SK-N-SH (cell line): Measurements from ENCODE around the gene MAPKAP1. TPM values are rescaled to one million over a fixed set of nuclear protein-coding genes. Genes with fewer than 3 reads are reported as not detected.
A peak's percentile ranks its signal among the peaks of the same experiment; 100 is the strongest.

Experiments
- CTCF ChIA-PET: fragments of 300-600, 350-600 bp; formaldehyde crosslinking; extraction: SDS; loops from one replicate; lab custom pipeline; 2021; lab: Yijun Ruan, JAX
- POLR2A ChIA-PET: fragments of 350-600 bp; sonication (Branson Sonifier 250); formaldehyde crosslinking; extraction: SDS; loops from one replicate; lab custom pipeline; 2020; ENCODE audit warnings: antibody characterized with exemption, inconsistent platforms; lab: Yijun Ruan, JAX
- DNase-seq: peaks from one replicate; pipeline ENCODE4 v3.0.0; 2012
- H2AFZ ChIP-seq: fragments of 200-600 bp; sonication (generic); 2 replicates; pipeline ENCODE4 v1.8.1; 2016; ENCODE audit warnings: antibody characterized with exemption, mild to moderate bottlenecking, low read depth
- H3F3A ChIP-seq: fragments of 200-600 bp; sonication (generic); replicated peaks from 2 replicates; pipeline ENCODE3; 2016; ENCODE audit warnings: antibody characterized with exemption, mild to moderate bottlenecking; ENCODE audit not compliant: insufficient read depth
- H3K27ac ChIP-seq, 2 experiments: fragments of 200-500 bp in 1 of 2; fragments of 200-600 bp in 1 of 2; sonication (Bioruptor generic) in 1 of 2; sonication (generic), shearing (Covaris generic) in 1 of 2; 2 replicates each; pipeline versions ENCODE4 v1.5.1 to v1.6.1; 2014 to 2016; ENCODE audit warnings: low read depth in 2 of 2, inconsistent platforms in 1 of 2, low read length in 1 of 2, mild to moderate bottlenecking in 1 of 2, mixed read lengths in 1 of 2
- H3K27me3 ChIP-seq: fragments of 200-600 bp; sonication (generic), shearing (Covaris generic); 2 replicates; pipeline ENCODE4 v1.6.1; 2016; ENCODE audit warnings: mixed run types; ENCODE audit not compliant: insufficient read depth
- H3K36me3 ChIP-seq, 2 experiments: fragments of 200-500 bp in 1 of 2; fragments of 200-600 bp in 1 of 2; sonication (Bioruptor generic) in 1 of 2; sonication (generic) in 1 of 2; replicated peaks in 1 of 2; 2 replicates each; pipeline versions ENCODE3 to v1.5.1; 2014 to 2016; ENCODE audit warnings: low read length in 1 of 2, mild to moderate bottlenecking in 1 of 2; ENCODE audit not compliant: insufficient read depth in 2 of 2, control insufficient read depth in 1 of 2
- H3K4me1 ChIP-seq, 2 experiments: fragments of 200-500 bp in 1 of 2; fragments of 200-600 bp in 1 of 2; sonication (Bioruptor generic) in 1 of 2; sonication (generic), shearing (Covaris generic) in 1 of 2; 2 replicates each; pipeline versions ENCODE4 v1.5.1 to v1.6.1; 2014 to 2016; ENCODE audit warnings: low read depth in 1 of 2, low read length in 1 of 2, mixed run types in 1 of 2; ENCODE audit not compliant: insufficient read depth in 2 of 2, control insufficient read depth in 1 of 2
- H3K4me2 ChIP-seq: fragments of 200-600 bp; sonication (generic), shearing (Covaris generic); 2 replicates; pipeline ENCODE4 v1.6.1; 2017; ENCODE audit warnings: mixed run types
- H3K4me3 ChIP-seq, 2 experiments: fragments of 200-500 bp in 1 of 2; fragments of 200-600 bp in 1 of 2; sonication (Bioruptor generic) in 1 of 2; sonication (generic), shearing (Covaris generic) in 1 of 2; 2 replicates each; pipeline versions ENCODE4 v1.5.1 to v1.8.1; 2014 to 2016; ENCODE audit warnings: low read depth in 2 of 2, inconsistent platforms in 1 of 2, low read length in 1 of 2, mild to moderate bottlenecking in 1 of 2, mixed read lengths in 1 of 2, moderate library complexity in 1 of 2
- H3K79me2 ChIP-seq: fragments of 200-600 bp; sonication (generic); 2 replicates; pipeline ENCODE4 v1.8.1; 2017; ENCODE audit warnings: mild to moderate bottlenecking; ENCODE audit not compliant: insufficient read depth
- H3K9ac ChIP-seq: fragments of 200-600 bp; sonication (generic); 2 replicates; pipeline ENCODE4 v1.6.1; 2017; ENCODE audit warnings: mixed run types
- H3K9me2 ChIP-seq: fragments of 200-600 bp; sonication (generic); 2 replicates; pipeline ENCODE4 v1.6.1; 2017; ENCODE audit warnings: mixed run types
- H3K9me3 ChIP-seq: fragments of 200-600 bp; sonication (generic); 2 replicates; pipeline ENCODE4 v1.6.1; 2017; ENCODE audit warnings: mixed run types, mild to moderate bottlenecking, moderate library complexity
- H4K20me1 ChIP-seq: fragments of 200-600 bp; sonication (generic); 2 replicates; pipeline ENCODE4 v1.6.1; 2017; ENCODE audit warnings: mild to moderate bottlenecking, mixed run types; ENCODE audit not compliant: insufficient read depth
- CHD2 ChIP-seq: fragments of 150-350 bp; IDR thresholded peaks from 2 replicates; pipeline ENCODE4 v1.6.1; 2018; ENCODE audit warnings: low read length; ENCODE audit not compliant: partially characterized antibody
- EP300 ChIP-seq, 2 experiments: IDR thresholded peaks; 2 replicates each; pipeline versions ENCODE4 v1.4.0 to v1.6.1; 2012; ENCODE audit warnings: borderline replicate concordance in 1 of 2, low read depth in 1 of 2, low read length in 1 of 2
- EZH2phosphoT487 ChIP-seq: fragments of 200-600 bp; sonication (generic); IDR thresholded peaks from 2 replicates; pipeline ENCODE4 v1.6.1; 2017; ENCODE audit warnings: low read depth, mixed run types, mild to moderate bottlenecking, antibody characterized with exemption, moderate library complexity, borderline replicate concordance
- FOSL2 ChIP-seq: IDR thresholded peaks from 2 replicates; pipeline ENCODE4 v1.4.0; 2012; ENCODE audit warnings: low read depth, mild to moderate bottlenecking, moderate library complexity, borderline replicate concordance
- FOXJ3 ChIP-seq: sonication (generic); formaldehyde crosslinking; IDR thresholded peaks from 2 replicates; pipeline ENCODE4 v1.5.1; 2020; ENCODE audit warnings: mild to moderate bottlenecking, missing genetic modification reagents
- GABPA ChIP-seq: IDR thresholded peaks from 2 replicates; pipeline ENCODE4 v1.4.0; 2012; ENCODE audit warnings: low read depth, mild to moderate bottlenecking
- GATA2 ChIP-seq: sonication (generic); formaldehyde crosslinking; IDR thresholded peaks from 2 replicates; pipeline ENCODE4 v1.5.0; 2020; ENCODE audit warnings: mild to moderate bottlenecking, missing genetic modification reagents
- IRF3 ChIP-seq: fragments of 150-350 bp; IDR thresholded peaks from 2 replicates; pipeline ENCODE4 v1.6.1; 2016; ENCODE audit warnings: mild to moderate bottlenecking, low read depth, low read length
- JUND ChIP-seq: IDR thresholded peaks from 2 replicates; pipeline ENCODE4 v1.4.0; 2012
- MAX ChIP-seq: IDR thresholded peaks from 2 replicates; pipeline ENCODE4 v1.4.0; 2012; ENCODE audit warnings: low read depth
- PBX3 ChIP-seq: IDR thresholded peaks from 2 replicates; pipeline ENCODE4; 2012
- POLR2AphosphoS5 ChIP-seq: IDR thresholded peaks from 2 replicates; pipeline ENCODE4 v1.6.1; 2012; ENCODE audit warnings: low read depth, low read length
- REST ChIP-seq: IDR thresholded peaks from 2 replicates; pipeline ENCODE4 v1.6.1; 2012; ENCODE audit warnings: mild to moderate bottlenecking, low read depth, low read length, moderate library complexity
- RXRA ChIP-seq: IDR thresholded peaks from 2 replicates; pipeline ENCODE4 v1.4.0; 2012; ENCODE audit warnings: low read depth, mild to moderate bottlenecking, borderline replicate concordance
- SMC3 ChIP-seq: IDR thresholded peaks from 2 replicates; pipeline ENCODE4 v1.6.1; 2012; ENCODE audit warnings: low read depth, low read length, improper control_type of control experiment
- TAF1 ChIP-seq: IDR thresholded peaks from 2 replicates; pipeline ENCODE4 v1.6.1; 2012; ENCODE audit warnings: low read depth, mild to moderate bottlenecking, low read length, moderate library complexity, borderline replicate concordance
- TCF12 ChIP-seq: IDR thresholded peaks from 2 replicates; pipeline ENCODE4 v1.4.0; 2012
- TEAD4 ChIP-seq: IDR thresholded peaks from 2 replicates; pipeline ENCODE4 v1.4.0; 2012; ENCODE audit warnings: mild to moderate bottlenecking, borderline replicate concordance; ENCODE audit not compliant: insufficient read depth
- USF1 ChIP-seq: IDR thresholded peaks from 2 replicates; pipeline ENCODE4 v1.4.0; 2012; ENCODE audit warnings: low read depth, borderline replicate concordance
- WGBS: methylation state at CpG from one replicate; pipeline ENCODE4 v1.1.6; 2017; ENCODE audit warnings: low lambda C conversion rate; 5-methylcytosine and 5-hydroxymethylcytosine counted together
- polyA plus RNA-seq, 3 experiments: library from polyadenylated mRNA; depleted of rRNA; stranded (reverse); fragments of >200 nt; gene quantifications; 2 replicates each; pipeline ENCODE4 v1.2.3, GENCODE V29; 2012

Gene MAPKAP1
- polyA plus RNA-seq, 1 of the 3 experiments (the other 2 are of a cell fraction), result 117 TPM

- peak overlapping the region; percentile 61 for H3K9ac ChIP-seq
Observed at GRCh38 chr9:125407432-125407973, 299.5 kb downstream of the MAPKAP1 start.

GRCh38 chr9:125406810-125407087, 300.3 kb downstream of the MAPKAP1 start:
- Histone ChIP-seq H3K9me3 (no peaks in the 10 kb centered on the region), H3K27ac (no peak overlapping the region), H3K9me2 (no peaks in the 10 kb centered on the region), H3K4me1 (peaks cover 0 to 5% of the 10 kb centered on the region in 2 experiments; a peak in 1 of 4 replicates), H3K79me2 (no peaks in the 10 kb centered on the region), H3K9ac (no peak overlapping the region), H2AFZ (no peak overlapping the region), H3K27me3 (no peaks in the 10 kb centered on the region), H3F3A (no peaks in the 10 kb centered on the region), H4K20me1 (no peaks in the 10 kb centered on the region), H3K36me3 (no peaks in the 10 kb centered on the region), H3K4me3 (no peak overlapping the region), H3K4me2 (no peak overlapping the region)
- POLR2A ChIA-PET, result interaction anchor here (0.6 kb wide), 1 partner anchor 548 kb away, joined by 3 read pairs; no protein-coding TSS in a partner anchor
- CTCF ChIA-PET, result interaction anchor here (1.0 to 3.6 kb wide), 16 partner anchors 9 to 1151 kb away, joined by 3 to 30 read pairs (median 9); no protein-coding TSS in a partner anchor
- WGBS, result 95% methylated on average over 10 of the region's 13 CpGs
- no peak for DNase-seq
- TF ChIP-seq JUND, result no peak
- TF ChIP-seq PBX3, result no peak
- TF ChIP-seq MAX, result no peak
- no peak for TF ChIP-seq FOXJ3 (CRISPR knock-in tag)
- TF ChIP-seq GABPA, result no peak
- TF ChIP-seq GATA2, result no peak
- TF ChIP-seq REST, result no peak
- TF ChIP-seq CHD2, result no peak
- no peak for TF ChIP-seq TAF1
- TF ChIP-seq IRF3, result no peak
- TF ChIP-seq SMC3, result no peak
- no peak for TF ChIP-seq TEAD4
- no peak for TF ChIP-seq FOSL2
- no peak for TF ChIP-seq EP300 (IDR thresholded peaks at IDR 0.05; ENCODE audit: borderline replicate concordance in 1 of 2, low read depth in 1 of 2, low read length in 1 of 2)
- TF ChIP-seq EZH2phosphoT487, result no peak
- TF ChIP-seq POLR2AphosphoS5, result no peak
- TF ChIP-seq TCF12, result no peak
- no peak for TF ChIP-seq USF1

More at GRCh38 chr9:125407432-125407973, 299.5 kb downstream of the MAPKAP1 start:
- H3F3A ChIP-seq, result no peaks in the 10 kb centered on the region
- ChIA-PET CTCF (interaction anchor here (0.6 to 3.6 kb wide), 99 partner anchors 8 to 1218 kb away, joined by 3 to 30 read pairs (median 4); partner anchors contain the start of gene MAPKAP1), POLR2A (interaction anchor here (0.8 kb wide), 1 partner anchor 436 kb away, joined by 3 read pairs; no protein-coding TSS in a partner anchor)
- no peaks in the 10 kb centered on the region for H3K79me2 ChIP-seq
- H3K4me2 ChIP-seq, result peak overlapping the region; percentile 82
- DNase-seq, result no peak
- H3K27ac ChIP-seq, result no peak overlapping the region
- H3K4me3 ChIP-seq, result peak overlapping the region; percentile 46 to 68
- no peaks in the 10 kb centered on the region for H4K20me1 ChIP-seq
- peaks cover 0 to 5% of the 10 kb centered on the region in 2 experiments; a peak in 1 of 4 replicates for H3K4me1 ChIP-seq
- WGBS, result 55% methylated on average over 11 of the region's 17 CpGs
- no peaks in the 10 kb centered on the region for H3K9me2 ChIP-seq
- no peaks in the 10 kb centered on the region for H3K36me3 ChIP-seq
- H2AFZ ChIP-seq, result peak overlapping the region; percentile 79
- TF ChIP-seq EP300 (IDR thresholded peaks at IDR 0.05; ENCODE audit: borderline replicate concordance in 1 of 2, low read depth in 1 of 2, low read length in 1 of 2), result no peak
- TF ChIP-seq RXRA, result no peak
- no peak for TF ChIP-seq EZH2phosphoT487
- TF ChIP-seq, all 33 proteins: peak for 0
- Histone ChIP-seq H3K27me3 (no peaks in the 10 kb centered on the region), H3K9me3 (no peaks in the 10 kb centered on the region)
